Osteoblast (primary cell): Measurements from ENCODE around the gene IL19. TPM values are rescaled to one million over a fixed set of nuclear protein-coding genes. Genes with fewer than 3 reads are reported as not detected.

Experiments used
- DNase-seq: peaks from one replicate; pipeline ENCODE4 v3.0.0; 2011; ENCODE audit warnings: low spot score, mixed read lengths; ENCODE audit not compliant: insufficient read length; ENCODE audit errors: missing footprints
- H2AFZ ChIP-seq: 2 replicates; pipeline ENCODE4 v1.6.0; 2011; ENCODE audit warnings: mild to moderate bottlenecking, low read length
- H3K27ac ChIP-seq: 2 replicates; pipeline ENCODE4 v1.5.1; 2011; ENCODE audit warnings: mild to moderate bottlenecking, low read depth, low read length, moderate library complexity
- H3K27me3 ChIP-seq: 2 replicates; pipeline ENCODE4 v1.6.0; 2012; ENCODE audit warnings: mild to moderate bottlenecking, control low read depth, inconsistent platforms, low read length, moderate library complexity; ENCODE audit not compliant: insufficient read depth
- H3K36me3 ChIP-seq: 2 replicates; pipeline ENCODE4 v1.5.1; 2011; ENCODE audit warnings: mild to moderate bottlenecking, low read length, control low read depth, moderate library complexity; ENCODE audit not compliant: insufficient read depth
- H3K4me1 ChIP-seq: 2 replicates; pipeline ENCODE4 v1.5.1; 2011; ENCODE audit warnings: mild to moderate bottlenecking, low read length, control low read depth, moderate library complexity; ENCODE audit not compliant: insufficient read depth
- H3K4me2 ChIP-seq: 2 replicates; pipeline ENCODE4 v1.6.0; 2011; ENCODE audit warnings: mild to moderate bottlenecking, low read length; ENCODE audit not compliant: insufficient read depth
- H3K4me3 ChIP-seq: fragments of 200-600 bp; sonication (generic); 3 replicates; pipeline ENCODE4 v1.5.1; 2012; ENCODE audit warnings: mild to moderate bottlenecking, low read length, inconsistent platforms; ENCODE audit not compliant: insufficient read depth
- H3K79me2 ChIP-seq: 2 replicates; pipeline ENCODE4 v1.6.0; 2012; ENCODE audit warnings: mild to moderate bottlenecking, low read length, control low read depth, inconsistent platforms; ENCODE audit not compliant: insufficient read depth
- H3K9me3 ChIP-seq: 2 replicates; pipeline ENCODE4 v1.5.1; 2011; ENCODE audit warnings: low read depth, low read length, control low read depth
- H4K20me1 ChIP-seq: 2 replicates; pipeline ENCODE4 v1.6.0; 2012; ENCODE audit warnings: mild to moderate bottlenecking, low read length, control low read depth; ENCODE audit not compliant: insufficient read depth
- CTCF ChIP-seq: IDR thresholded peaks from 2 replicates; pipeline ENCODE4 v1.5.1; 2011; ENCODE audit warnings: mild to moderate bottlenecking, low read depth, low read length, moderate library complexity; ENCODE audit errors: extremely low read depth
- total RNA-seq: library from RNA; depleted of rRNA; stranded (reverse); fragments of >200 nt; gene quantifications from 2 replicates; pipeline ENCODE4 v1.2.3, GENCODE V29; 2012

The IL19 gene
- not detected in 2 replicates for total RNA-seq

- Histone ChIP-seq H3K9me3 (no peaks in the 10 kb centered on the region), H3K36me3 (no peaks in the 10 kb centered on the region), H2AFZ (no peak within 1 kb of the TSS), H3K4me3 (no peak within 1 kb of the TSS), H3K79me2 (no peaks in the 10 kb centered on the region), H3K4me1 (peaks cover 11% of the 10 kb centered on the region), H3K27me3 (peaks cover 7% of the 10 kb centered on the region), H4K20me1 (no peaks in the 10 kb centered on the region), H3K27ac (no peak within 1 kb of the TSS), H3K4me2 (no peak within 1 kb of the TSS)
- no peak for TF ChIP-seq CTCF
- DNase-seq, result peak; percentile 55
Observed at GRCh38 chr1:206770531-206771337, at the start of gene IL19. Gene IL19, plus strand, starts transcription at chr1:206770773. Its CDS starts 65,890 bp downstream, at chr1:206836663.

GRCh38 chr1:206721454-206721853 is 49.1 kb upstream of the IL19 start:
- H2AFZ ChIP-seq, result no peak overlapping the region
- peak overlapping the region; percentile 16 for H3K27ac ChIP-seq
- H3K4me1 ChIP-seq, result peaks cover 34% of the 10 kb centered on the region
- H3K36me3 ChIP-seq, result no peaks in the 10 kb centered on the region
- H3K4me3 ChIP-seq, result no peak overlapping the region
- no peak for DNase-seq
- peaks cover 80% of the 10 kb centered on the region for H4K20me1 ChIP-seq
- peaks cover 95% of the 10 kb centered on the region for H3K79me2 ChIP-seq
- H3K9me3 ChIP-seq, result no peaks in the 10 kb centered on the region
- no peak overlapping the region for H3K4me2 ChIP-seq
- no peak for TF ChIP-seq CTCF
- no peaks in the 10 kb centered on the region for H3K27me3 ChIP-seq

GRCh38 chr1:206722751-206723461 is 47.7 kb upstream of the IL19 start:
- no peak for DNase-seq

More at GRCh38 chr1:206722751-206723461, 47.7 kb upstream of the IL19 start:
- no peak for TF ChIP-seq CTCF
- Histone ChIP-seq H3K27ac (peak overlapping the region; percentile 90), H3K9me3 (no peaks in the 10 kb centered on the region), H3K79me2 (peaks cover 95% of the 10 kb centered on the region), H4K20me1 (peaks cover 82% of the 10 kb centered on the region), H3K4me1 (peaks cover 25% of the 10 kb centered on the region), H3K4me3 (no peak overlapping the region), H2AFZ (no peak overlapping the region), H3K36me3 (no peaks in the 10 kb centered on the region), H3K27me3 (no peaks in the 10 kb centered on the region), H3K4me2 (peak overlapping the region; percentile 42)
